Measurements from ENCODE around the gene CCAR1.
"Not testable (repeated sequence)": the region's sequence is repeated elsewhere in the genome, so short reads cannot be mapped to it uniquely, and the experiment has no call there.

The CCAR1 gene

GRCh38 chr10:68759223-68759863 is 38.3 kb downstream of the CCAR1 start:
- DNase-seq (ENCODE audit: low read depth) = no peak

GRCh38 chr10:68759967-68760366 is 38.9 kb downstream of the CCAR1 start:
- no peak for DNase-seq (ENCODE audit: low read depth)

- not testable (repeated sequence) for DNase-seq (ENCODE audit: low read depth)
Measured at GRCh38 chr10:68767407-68767806, 46.4 kb downstream of the CCAR1 start.

- DNase-seq (ENCODE audit: low read depth) = no peak
Measured at GRCh38 chr10:68781613-68782574, 60.9 kb downstream of the CCAR1 start.

GRCh38 chr10:68784476-68784875 is 63.4 kb downstream of the CCAR1 start:
- DNase-seq (ENCODE audit: low read depth) = no peak

GRCh38 chr10:68787813-68788212 is 66.8 kb downstream of the CCAR1 start:
- DNase-seq (ENCODE audit: low read depth) = no peak

GRCh38 chr10:68790476-68790875 is 69.4 kb downstream of the CCAR1 start:
- DNase-seq (ENCODE audit: low read depth) = no peak

- DNase-seq (ENCODE audit: low read depth) = no peak
Measured at GRCh38 chr10:68792115-68792514, 71.1 kb downstream of the CCAR1 start.

GRCh38 chr10:68795886-68796532 is 75.0 kb downstream of the CCAR1 start:
- DNase-seq (ENCODE audit: low read depth) = no peak

- DNase-seq (ENCODE audit: low read depth) = no peak
Measured at GRCh38 chr10:68796605-68797004, 75.6 kb downstream of the CCAR1 start.

- no peak for DNase-seq (ENCODE audit: low read depth)
Measured at GRCh38 chr10:68800211-68800610, 79.2 kb downstream of the CCAR1 start.

GRCh38 chr10:68804692-68805091 is 83.7 kb downstream of the CCAR1 start:
- no peak for DNase-seq (ENCODE audit: low read depth)

GRCh38 chr10:68810830-68811229 is 89.8 kb downstream of the CCAR1 start:
- not testable (repeated sequence) for DNase-seq (ENCODE audit: low read depth)

- DNase-seq (ENCODE audit: low read depth) = no peak
Measured at GRCh38 chr10:68811314-68812009, 90.4 kb downstream of the CCAR1 start.

- no peak for DNase-seq (ENCODE audit: low read depth)
Measured at GRCh38 chr10:68812420-68812819, 91.4 kb downstream of the CCAR1 start.

GRCh38 chr10:68813559-68813958 is 92.5 kb downstream of the CCAR1 start:
- DNase-seq (ENCODE audit: low read depth) = no peak

GRCh38 chr10:68816796-68817412 is 95.9 kb downstream of the CCAR1 start:
- no peak for DNase-seq (ENCODE audit: low read depth)

- DNase-seq (ENCODE audit: low read depth) = not testable (repeated sequence)
Measured at GRCh38 chr10:68820359-68820758, 99.3 kb downstream of the CCAR1 start.

GRCh38 chr10:68822626-68823025 is 101.6 kb downstream of the CCAR1 start:
- DNase-seq (ENCODE audit: low read depth) = not testable (repeated sequence)

- no peak for DNase-seq (ENCODE audit: low read depth)
Measured at GRCh38 chr10:68826764-68827591, 105.9 kb downstream of the CCAR1 start, which contains the start of gene STOX1. Gene STOX1, plus strand, starts transcription at chr10:68827531. Its CDS starts 93 bp downstream, at chr10:68827624.

GRCh38 chr10:68827592-68827959 is 106.5 kb downstream of the CCAR1 start:
- not testable (repeated sequence) for DNase-seq (ENCODE audit: low read depth)

Measured in fibroblast of the conjunctiva (primary cell).